PFSK-1 (cell line): ENCODE measurements around the gene RNPC3.

Experiments
- POLR2AphosphoS5 ChIP-seq: IDR thresholded peaks from 2 replicates; pipeline ENCODE4 v1.6.1; 2012; ENCODE audit warnings: low read depth, mild to moderate bottlenecking, control low read depth, low read length, moderate library complexity
- TF ChIP-seq, protein P1 (sequence below), 2 experiments: IDR thresholded peaks; 2 replicates each; pipeline versions ENCODE4 v1.6.1 to v1.8.0; 2011 to 2012; ENCODE audit warnings: low read depth in 2 of 2, low read length in 2 of 2, control low read depth in 1 of 2, inconsistent platforms in 1 of 2, mild to moderate bottlenecking in 1 of 2, moderate library complexity in 1 of 2; ENCODE audit not compliant: insufficient read depth in 1 of 2

DNA sequence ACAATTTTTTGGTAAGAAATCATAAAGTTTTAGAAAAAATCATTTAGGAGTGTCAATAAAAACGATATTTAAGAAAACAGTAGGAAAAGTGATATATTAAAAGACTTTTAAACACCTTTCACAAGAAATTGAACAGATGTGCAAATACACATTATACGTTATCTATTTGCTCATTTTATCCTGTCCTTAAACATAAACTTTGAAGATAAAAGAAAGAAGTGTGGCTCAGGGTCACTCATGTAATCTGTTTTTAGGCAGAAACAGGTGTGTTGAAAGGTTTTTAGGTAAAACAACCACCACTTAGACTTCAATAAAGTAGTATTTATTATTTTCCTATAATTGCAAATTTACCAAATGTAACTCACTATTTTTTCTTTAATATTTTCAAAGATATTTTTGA is 59.0 kb downstream of the RNPC3 start:
- TF ChIP-seq POLR2AphosphoS5 = no peak
- TF ChIP-seq, protein P1, sequence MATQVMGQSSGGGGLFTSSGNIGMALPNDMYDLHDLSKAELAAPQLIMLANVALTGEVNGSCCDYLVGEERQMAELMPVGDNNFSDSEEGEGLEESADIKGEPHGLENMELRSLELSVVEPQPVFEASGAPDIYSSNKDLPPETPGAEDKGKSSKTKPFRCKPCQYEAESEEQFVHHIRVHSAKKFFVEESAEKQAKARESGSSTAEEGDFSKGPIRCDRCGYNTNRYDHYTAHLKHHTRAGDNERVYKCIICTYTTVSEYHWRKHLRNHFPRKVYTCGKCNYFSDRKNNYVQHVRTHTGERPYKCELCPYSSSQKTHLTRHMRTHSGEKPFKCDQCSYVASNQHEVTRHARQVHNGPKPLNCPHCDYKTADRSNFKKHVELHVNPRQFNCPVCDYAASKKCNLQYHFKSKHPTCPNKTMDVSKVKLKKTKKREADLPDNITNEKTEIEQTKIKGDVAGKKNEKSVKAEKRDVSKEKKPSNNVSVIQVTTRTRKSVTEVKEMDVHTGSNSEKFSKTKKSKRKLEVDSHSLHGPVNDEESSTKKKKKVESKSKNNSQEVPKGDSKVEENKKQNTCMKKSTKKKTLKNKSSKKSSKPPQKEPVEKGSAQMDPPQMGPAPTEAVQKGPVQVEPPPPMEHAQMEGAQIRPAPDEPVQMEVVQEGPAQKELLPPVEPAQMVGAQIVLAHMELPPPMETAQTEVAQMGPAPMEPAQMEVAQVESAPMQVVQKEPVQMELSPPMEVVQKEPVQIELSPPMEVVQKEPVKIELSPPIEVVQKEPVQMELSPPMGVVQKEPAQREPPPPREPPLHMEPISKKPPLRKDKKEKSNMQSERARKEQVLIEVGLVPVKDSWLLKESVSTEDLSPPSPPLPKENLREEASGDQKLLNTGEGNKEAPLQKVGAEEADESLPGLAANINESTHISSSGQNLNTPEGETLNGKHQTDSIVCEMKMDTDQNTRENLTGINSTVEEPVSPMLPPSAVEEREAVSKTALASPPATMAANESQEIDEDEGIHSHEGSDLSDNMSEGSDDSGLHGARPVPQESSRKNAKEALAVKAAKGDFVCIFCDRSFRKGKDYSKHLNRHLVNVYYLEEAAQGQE (IDR thresholded peaks at IDR 0.05; ENCODE audit: insufficient read depth in 1 of 2, low read depth in 2 of 2, low read length in 2 of 2) = no peak
